ENCODE measurements around the gene NDOR1.
A peak's percentile ranks its signal among the peaks of the same experiment; 100 is the strongest.

The NDOR1 gene

DNA sequence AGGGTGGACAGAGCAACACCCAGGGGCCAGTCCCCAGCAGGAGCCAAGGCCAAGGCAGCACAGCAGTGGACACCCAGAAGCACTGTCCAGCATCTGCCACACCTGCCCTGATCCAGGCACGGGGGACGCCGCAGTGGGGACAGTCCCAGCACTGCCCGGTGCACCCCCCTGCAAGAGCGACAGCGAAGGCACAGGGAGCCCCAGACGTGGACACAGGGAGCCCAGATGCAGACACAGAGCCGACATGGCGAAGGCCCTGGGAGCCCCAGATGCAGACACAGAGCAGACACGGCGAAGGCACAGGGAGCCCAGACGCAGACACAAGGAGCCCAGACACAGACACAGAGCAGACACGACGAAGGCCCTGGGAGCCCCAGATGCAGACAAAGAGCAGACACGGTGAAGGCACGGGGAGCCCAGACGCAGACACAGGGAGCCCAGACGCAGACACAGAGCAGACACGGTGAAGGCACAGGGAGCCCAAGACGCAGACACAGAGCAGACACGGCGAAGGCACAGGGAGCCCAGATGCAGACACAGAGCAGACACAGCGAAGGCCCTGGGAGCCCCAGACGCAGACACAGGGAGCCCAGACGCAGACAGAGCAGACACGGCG is 21.4 kb upstream of the NDOR1 start:
- DNase-seq = no peak

DNA sequence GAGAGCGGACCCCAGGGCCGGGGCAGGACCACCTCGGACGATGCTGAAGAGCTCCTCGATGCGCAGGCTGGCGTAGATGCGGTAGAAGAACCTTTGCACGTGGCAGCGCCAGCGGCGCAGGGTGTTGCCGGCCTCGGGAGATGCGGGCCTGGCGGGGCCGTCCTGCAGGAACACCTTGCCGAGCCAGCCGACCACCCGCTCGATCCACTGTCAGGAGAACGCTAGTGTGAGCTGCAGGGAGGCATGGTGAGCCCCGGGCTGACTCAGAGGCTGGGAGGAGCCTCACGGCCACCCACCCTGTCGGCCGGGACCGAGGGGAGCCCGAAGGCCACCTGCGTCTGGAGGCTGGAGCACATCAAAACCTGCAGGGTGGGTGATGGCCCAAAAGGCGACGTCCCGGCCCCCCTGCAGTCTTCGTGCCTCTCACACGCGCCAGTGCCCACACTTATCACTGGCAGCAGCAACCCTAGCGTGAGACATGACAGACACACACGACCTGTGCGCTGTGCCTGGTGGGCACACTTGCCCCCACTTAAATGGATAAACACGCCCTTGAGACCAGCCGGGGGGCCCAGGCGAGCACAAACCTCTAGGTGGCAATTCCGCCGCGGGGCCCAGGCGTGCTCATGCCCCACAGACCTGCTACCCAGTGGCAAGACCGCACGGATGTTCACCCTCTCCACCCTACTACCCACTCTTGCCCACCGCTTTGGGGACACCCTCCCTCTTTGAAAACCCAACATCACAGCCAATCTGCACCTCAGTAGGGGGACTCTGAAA is 20.4 kb upstream of the NDOR1 start:
- no peak for DNase-seq

DNA sequence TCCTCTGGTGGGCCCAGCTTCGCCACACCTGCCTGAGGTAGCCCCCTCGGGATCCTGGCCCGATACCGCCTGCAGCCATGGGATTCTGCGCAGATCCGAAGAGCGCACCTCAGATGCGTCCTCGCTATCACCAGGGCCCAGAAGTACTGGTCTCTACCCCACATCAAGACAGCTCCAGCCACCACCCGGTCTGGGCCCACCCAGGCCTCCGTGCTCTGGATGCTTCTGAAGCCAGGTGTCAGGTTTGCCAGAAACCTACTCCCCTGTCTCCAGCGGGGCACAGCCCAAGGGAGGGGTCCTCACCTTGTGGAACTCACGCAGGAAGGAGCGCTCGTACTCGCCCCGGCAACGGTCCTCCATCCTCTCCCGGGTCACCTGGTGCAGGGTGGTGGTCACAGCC is 19.6 kb upstream of the NDOR1 start:
- no peak for DNase-seq

DNA sequence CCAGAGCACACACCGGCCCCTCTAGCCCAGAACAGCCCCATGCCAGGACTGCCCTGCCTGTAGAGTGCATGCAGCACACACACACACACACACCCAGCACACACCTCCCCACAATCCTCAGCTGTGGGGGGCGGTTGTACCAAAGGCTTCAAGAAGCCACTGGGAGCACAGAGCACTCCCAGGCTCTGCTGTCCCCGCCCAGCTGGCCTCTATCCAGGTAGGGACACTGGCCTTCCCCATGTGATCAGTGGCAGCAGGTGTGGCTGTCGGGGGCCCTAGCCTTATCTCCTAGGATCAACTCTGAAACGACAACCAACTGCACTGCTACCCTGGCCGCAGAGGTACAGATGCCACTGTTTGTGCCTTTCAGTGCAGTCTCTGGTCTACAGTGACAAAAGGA is 19.1 kb upstream of the NDOR1 start:
- DNase-seq = no peak

DNA sequence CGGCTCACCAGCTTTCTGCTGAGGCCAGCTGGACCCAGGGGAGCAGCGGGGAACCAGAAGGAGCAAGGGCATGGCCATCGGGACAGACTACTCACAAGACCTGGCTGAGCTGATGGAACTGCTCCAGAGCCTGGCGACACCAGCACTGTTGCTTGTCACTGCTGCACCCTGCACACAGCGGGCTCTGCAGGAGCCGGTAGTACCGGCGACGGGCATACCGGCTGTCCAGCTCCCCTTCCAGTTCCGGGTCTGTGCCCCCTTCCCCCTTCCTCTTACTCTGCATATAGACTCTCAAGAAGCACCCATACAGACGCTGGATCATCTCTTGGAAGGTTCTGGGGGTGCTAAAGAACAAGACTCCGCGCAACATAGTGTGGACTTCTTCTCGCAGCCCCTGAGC is 18.1 kb upstream of the NDOR1 start:
- DNase-seq = no peak

DNA sequence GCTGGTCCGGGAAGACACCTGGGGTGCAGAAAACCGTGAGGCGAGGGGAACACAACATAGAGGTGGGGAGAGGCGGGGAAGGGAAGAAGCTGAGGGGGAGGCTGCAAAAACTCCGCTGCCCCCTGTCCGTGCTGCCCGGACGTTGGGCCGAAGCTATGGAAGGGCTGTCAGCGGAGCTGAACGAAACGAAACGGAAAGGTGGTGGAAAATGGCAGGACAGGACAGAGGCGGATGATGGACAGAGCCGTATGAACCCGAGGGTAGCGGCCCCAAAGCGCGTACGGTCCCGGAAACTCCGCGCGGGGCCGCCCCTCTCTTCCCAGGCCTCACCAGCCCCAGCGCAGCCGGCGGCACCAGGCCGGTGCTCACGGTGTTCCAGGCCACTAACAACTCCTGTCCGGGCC is 17.4 kb upstream of the NDOR1 start:
- DNase-seq = no peak

DNA sequence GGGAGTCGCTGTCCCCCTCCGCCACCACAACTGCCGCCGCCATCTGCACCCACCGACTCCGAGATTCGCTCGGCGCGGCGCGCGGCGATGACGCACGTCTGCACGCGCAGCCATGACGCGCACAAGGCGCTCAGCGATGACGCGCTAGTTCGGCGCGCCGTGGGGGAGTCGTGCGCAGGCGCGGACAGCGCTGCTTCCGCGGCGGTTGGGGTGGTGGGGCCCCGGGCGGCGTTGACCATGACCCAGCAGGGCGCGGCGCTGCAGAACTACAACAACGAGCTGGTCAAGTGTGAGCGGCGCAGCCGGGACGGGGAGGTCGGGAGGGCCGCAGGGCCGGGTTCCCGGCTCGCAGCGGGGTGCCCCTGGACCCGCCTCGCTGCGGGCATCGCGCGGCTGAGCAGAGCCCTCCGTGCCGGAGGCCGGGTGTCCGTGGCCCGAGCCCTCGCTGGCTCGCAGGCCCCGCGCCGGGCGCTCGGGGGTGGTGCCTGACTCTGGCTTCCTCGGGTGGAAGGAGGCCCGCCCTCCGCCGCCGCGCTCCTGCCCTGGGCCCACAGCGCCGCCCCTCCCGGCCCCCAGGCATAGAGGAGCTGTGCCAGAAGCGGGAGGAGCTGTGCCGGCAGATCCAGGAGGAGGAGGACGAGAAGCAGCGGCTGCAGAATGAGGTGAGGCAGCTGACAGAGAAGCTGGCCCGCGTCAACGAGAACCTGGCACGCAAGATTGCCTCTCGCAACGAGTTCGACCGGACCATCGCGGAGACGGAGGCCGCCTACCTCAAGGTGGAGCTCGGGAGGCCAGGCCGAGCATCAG is 16.8 kb upstream of the NDOR1 start, which contains the start of the genes ANAPC2 and SSNA1:
Gene ANAPC2 (minus strand): TSS at position 71 of the 807 bp plus-strand sequence. CDS start 28 bp downstream, at position 43.
Gene SSNA1 (plus strand): TSS at position 187 of the 807 bp plus-strand sequence. CDS start 51 bp downstream, at position 238.
- peak; percentile 81 for DNase-seq

DNA sequence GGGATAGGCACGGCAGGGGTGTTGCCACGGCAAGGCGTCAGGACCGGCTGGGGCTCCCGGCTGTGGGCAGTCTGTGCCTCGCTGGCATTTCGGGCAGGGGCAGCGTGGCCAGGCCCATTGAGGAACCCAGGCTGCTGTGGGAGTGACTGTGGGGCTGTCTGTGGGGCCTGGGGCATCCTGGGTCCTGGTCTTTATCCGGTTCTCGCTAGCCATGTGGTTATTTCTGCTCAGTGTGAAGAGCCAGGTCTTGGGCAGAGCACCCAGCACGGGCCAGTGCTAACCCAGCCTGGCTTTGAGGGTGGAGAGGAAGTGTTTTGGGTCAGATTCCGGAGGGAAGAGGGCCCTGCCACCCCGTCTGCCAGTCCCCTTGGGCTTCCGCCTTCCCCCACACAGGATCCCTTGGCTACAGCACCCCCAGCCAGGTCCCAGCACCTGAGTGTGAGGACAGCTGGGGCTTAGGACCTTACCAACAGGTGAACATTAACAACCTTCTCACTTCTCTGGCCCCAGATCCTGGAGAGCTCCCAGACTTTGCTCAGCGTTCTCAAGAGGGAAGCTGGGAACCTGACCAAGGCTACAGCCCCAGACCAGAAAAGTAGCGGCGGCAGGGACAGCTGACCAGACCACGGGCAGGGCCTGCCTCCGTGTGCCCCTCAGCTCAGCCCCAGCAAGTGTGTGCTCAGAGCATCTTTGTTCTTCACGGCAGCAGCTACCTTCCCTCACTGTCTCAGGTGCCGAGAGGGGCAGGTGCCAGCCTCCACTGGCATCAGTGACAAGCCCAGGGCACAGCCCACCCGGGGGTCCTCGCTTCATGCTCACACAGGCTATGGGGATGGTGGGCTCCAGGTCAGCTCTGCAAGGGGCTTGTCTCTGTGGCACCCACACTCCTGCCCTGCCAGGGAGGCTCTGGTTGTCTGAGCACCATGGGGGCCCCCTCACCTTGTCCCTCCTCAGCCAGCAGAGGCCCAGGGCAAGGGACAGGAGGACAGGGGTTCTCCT is 15.9 kb upstream of the NDOR1 start:
- DNase-seq = no peak

DNA sequence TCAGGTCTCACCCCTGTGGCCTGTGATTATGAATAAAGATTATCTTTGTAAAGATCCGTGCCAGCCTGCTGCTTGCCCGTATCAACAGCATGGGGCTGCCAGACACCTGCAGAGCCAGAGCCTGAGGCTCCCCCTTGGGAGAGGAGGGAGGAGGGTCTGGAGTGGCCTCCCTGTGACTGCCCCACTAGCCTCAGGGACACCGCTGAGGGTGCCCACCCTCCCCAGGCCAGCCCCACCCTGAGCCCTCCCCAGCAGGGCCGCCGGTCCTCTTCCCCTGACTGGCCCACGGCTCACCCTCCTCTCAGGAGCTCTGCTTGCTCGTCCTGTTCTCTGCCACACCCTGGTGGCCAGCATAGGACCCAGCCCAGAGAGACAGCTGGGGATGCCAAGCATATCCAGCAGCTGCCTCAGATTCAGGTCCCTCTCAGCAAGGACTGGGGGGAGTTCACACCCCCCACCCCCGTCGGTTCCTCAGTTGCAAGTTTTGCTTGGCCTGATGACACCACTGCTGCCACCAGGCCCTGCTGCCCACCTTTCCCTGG is 15.1 kb upstream of the NDOR1 start:
- DNase-seq = no peak

DNA sequence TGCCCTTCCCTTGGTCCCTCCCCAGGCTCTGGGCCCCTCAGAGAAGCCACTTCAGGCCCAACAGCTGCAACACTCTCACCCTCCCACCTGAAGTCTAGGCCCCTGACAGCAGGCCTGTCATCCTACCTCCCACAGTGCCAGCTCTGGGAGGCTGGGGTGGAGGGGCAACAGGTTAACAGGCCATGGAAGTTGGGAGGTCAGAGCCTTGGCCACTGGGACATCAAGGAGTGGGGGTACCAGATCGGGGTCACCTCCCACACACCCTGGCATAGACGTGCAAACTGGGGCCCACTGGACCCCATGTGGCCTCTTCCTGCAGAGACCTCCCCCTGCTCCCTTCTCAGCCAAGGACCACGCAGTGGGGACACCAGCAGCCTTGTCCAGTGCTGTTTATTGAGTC is 14.3 kb upstream of the NDOR1 start:
- DNase-seq = no peak

DNA sequence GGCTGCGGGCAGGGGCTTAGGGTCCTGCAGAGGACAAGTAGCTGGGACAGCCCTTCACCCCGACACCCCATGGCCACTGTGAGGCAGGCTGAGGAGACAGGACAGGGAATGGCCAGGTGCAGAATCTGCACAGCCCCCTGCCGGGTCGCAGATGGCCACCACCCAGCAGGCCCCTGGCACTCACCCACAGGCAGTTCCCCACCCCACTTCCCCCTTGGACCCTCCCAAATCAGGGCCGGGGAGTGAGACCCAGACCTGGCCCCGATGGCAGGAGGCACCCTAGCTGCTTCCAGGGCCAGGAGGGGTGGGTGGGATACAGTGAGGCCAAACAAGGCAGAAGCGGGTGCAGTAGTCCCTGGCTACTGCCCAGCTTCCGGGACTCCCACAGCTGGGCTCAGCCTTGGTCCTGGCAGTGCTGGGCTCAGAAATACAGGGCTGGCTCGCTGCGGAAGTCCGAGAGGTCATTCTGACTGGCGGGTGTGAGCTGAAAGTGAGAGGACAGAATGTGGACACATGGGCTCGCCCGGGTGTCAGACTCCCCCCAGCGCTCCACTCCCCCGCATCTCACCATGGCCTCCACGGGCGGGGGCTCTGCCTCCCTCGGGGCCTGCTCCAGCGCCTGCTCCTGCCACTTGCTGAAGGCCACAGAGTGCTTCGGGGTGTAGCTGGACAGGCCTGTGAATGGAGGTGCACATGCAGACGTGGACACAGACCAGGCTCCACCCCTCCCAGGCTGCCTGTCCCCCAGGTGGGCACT is 13.6 kb upstream of the NDOR1 start:
- DNase-seq = no peak

DNA sequence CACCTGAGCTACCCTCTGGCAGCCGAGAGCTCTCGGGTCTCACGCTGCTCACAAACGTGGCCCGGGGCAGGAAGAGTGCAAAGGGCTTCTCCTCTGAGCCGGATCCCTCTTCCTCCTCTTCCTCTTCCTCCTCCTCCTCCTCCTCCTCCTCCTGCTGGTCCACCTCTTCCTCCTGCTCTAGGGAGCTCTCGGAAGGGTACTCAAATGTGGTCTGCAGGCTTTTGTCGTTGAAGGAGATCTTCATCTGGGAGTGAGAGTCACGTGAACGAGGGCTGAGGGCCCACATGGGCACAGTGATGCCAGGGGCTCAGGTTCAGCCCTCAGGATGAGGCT is 13.1 kb upstream of the NDOR1 start:
- no peak for DNase-seq

DNA sequence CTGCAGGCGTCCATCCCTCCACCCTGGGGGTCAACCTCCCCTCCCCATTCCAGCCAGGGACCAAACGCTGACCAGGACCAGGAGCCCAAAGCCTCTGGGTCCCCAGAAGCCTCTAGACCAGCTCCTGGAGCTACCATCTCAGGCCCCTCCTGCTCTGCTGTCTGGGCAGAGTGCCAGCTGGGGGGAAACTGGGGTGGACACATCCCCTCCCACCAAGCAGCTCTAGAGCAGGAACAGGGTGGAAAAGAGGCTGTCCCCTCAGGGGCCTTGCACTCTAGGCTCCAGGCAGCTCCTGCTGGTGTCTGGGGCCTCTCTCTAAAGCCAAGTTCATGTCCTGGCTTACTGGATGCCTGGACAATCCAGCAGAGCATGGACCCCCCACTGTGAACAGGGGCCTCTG is 12.6 kb upstream of the NDOR1 start:
- DNase-seq = no peak

DNA sequence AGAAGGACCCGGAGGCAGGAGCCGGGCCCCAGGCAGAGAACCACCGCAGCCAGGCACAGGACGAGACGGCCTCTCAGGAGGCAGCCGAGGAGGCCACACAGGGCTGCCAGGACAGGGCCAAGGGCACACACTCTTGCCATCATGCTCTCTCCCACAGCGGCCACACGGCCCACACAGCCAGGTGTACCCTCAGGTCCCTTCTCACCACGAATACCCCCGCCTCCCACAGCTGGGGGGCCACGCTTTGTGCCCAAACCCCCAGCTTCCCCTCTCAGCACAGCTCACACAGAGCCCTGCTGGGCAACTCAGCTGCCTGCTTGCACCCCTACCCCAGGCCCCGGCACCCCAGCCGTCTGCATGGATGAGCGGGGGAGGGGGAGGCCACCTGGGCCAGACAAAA is 11.7 kb upstream of the NDOR1 start:
- DNase-seq = no peak

DNA sequence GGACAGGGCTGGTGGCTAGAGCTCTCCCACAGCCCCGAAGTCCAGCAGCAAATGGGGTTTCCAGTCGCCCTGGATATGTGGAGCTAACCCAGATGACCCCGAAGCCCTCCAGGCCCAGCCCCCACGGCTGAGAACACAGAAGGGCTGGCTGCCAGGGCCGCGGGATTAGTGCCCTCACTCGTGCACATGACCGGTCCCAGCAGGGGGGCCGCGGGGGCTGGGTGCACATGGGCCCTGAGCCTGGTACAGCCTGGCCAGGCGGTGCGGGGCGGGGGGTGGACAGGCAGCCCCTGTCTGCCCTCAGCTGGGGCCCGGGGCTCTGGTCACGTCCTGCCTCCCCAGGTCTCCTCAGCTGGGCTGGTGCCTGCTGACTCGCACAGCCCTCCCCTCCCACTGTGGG is 11.1 kb upstream of the NDOR1 start:
- no peak for DNase-seq

DNA sequence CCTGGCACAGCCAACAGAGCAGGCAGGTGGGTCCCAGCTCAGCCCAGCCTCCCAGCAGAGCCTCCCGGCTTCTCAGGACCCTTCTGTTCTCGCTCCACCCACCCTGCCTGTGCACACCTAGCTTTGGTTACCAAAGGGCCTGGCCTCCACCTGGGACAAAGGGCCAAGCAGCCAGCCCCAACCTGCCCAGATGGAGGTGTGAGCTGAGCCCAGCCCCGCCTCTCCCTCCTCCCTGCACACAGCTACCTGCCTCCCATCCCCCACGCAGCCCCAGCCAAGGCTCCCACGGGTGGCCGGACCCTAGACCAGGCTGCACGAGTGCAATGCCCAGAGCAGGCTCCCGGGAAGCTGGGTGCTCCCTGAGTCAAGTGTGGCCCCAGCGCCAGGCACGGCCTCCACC is 10.6 kb upstream of the NDOR1 start:
- no peak for DNase-seq

DNA sequence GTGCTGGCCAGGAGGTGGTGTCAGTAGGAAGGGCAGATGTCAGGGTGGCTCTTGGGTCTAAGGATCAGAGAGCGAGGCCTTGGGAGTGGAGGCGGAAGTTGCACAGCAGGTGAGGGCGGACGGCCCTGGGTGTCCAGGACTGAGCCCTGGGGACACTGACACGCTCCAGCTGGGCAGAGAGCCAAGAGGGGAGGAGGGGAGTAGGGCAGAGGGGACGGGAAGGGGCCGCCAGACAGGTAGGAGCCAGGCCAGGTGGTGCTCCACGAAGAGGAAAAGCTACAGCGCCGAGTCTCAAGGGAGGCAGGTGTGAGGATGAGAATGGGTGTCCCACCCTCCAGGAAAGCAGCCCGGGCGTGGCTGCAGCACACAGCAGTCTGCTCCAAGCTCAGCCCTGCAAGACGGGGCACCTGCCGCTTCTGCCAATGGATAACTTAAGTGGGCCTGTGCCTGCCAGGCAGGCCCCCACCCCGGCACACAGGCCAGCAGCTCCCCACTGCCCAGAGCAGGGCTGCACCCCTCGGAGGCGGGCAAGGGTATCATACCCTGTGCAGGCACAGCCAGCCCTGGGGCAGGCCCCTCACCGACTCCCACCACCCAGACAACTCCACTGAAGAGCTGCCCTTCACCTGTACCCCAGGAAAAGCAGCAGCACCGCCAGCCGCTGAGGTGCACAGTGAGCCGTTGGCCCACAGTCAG is 9.8 kb upstream of the NDOR1 start:
- no peak for DNase-seq

DNA sequence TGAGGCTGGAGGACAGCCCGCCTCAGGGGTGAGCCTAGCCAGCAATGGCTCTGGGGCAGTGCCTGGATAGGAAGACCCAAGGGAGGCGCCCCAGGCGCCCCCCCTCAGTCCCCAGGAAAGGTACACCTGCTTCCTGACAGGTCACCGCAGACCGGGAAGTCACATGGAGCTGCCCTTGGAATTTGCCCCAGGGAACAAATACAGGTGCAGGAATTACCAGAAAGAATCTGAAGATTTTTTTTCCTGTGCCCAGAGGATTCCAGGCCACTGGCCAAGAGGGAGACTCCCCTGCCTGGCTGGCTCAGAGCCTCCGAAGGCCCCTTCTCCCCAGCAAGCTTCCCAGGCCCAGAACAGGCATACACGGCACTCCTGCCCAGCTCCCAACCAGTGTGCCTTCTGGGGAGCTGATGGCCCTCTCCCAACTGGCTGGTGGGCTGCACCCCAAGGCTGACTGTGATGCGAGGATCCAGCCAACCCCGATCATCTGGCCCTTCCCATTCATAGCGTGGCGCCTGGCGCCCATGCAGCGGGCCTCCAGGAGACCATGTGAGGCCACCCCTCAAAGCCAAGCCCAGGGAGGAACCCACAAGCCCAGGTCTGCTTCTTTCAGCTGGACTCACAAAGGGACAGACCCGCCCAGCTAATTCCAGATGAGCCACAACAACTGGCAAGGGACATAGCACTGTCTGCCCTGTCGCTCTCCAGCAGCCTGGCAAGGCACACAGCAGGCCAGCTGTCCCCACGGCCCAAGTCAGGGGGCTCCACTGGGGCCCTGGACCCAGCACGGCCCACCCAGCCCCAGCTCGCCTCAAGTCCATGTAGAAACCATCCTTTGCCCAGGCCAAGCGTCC is 7.2 kb upstream of the NDOR1 start:
- no peak for DNase-seq

DNA sequence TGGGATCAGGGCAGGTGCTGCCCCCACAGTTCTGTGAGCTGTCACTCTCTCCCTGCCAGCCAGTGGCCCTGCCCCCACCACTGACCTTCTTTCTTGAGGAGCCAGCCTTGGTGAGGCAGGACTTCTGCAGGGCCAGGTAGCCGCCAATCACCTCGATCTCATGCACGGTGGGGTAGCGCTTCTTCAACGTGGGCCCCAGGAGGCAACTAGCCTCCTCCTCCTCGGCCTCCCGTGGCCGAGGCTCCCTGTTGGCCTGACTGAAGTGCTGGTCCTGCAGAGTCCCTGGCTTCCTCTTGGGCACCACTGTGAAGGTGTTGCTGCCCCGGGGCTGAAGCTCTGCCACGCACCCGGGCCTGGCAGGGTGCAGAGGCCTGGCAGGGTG is 6.6 kb upstream of the NDOR1 start:
- no peak for DNase-seq
